GM12873 (cell line): ENCODE data around the gene CCDC74B.
"Not testable (repeated sequence)": the region's sequence is repeated elsewhere in the genome, so short reads cannot be mapped to it uniquely, and the experiment has no call there.

ENCODE experiments used
- CTCF ChIP-seq: IDR thresholded peaks from 2 replicates; pipeline ENCODE4 v1.5.1; 2012; ENCODE audit warnings: low read depth, mild to moderate bottlenecking, moderate library complexity, low read length, control low read depth; ENCODE audit not compliant: insufficient read depth; ENCODE audit errors: missing control alignments

CCDC74B gene

GRCh38 chr2:130145006-130145414 is at the start of gene CCDC74B:
TSS of gene CCDC74B (minus strand) at chr2:130145112. CDS start at chr2:130144996, 116 bp downstream.
- TF ChIP-seq CTCF, result not testable (repeated sequence)

- TF ChIP-seq CTCF, result no peak
These were observed 45.3 kb upstream of the CCDC74B start for GRCh38 chr2:130190237-130190636.

GRCh38 chr2:130187268-130187667 is 42.4 kb upstream of the CCDC74B start:
- no peak for TF ChIP-seq CTCF

- TF ChIP-seq CTCF, result no peak
These were observed 41.5 kb upstream of the CCDC74B start for GRCh38 chr2:130186391-130186790.

GRCh38 chr2:130185896-130186295 is 41.0 kb upstream of the CCDC74B start:
- TF ChIP-seq CTCF, result no peak

GRCh38 chr2:130185436-130185835 is 40.5 kb upstream of the CCDC74B start:
- TF ChIP-seq CTCF, result no peak

GRCh38 chr2:130183512-130184373 is 38.8 kb upstream of the CCDC74B start:
- TF ChIP-seq CTCF, result no peak
